Esophagus mucosa (tissue), 1 donor: Measurements from ENCODE around the gene DRC1. TPM values are rescaled to one million over a fixed set of nuclear protein-coding genes. Genes with fewer than 3 reads are reported as not detected.
"Not testable (repeated sequence)": the region's sequence is repeated elsewhere in the genome, so short reads cannot be mapped to it uniquely, and the experiment has no call there.

ENCODE experiments used
- ATAC-seq: fragments of 200-7000 bp; cut with Tn5 transposase; one replicate; pipeline ENCODE4 v1.9.1; 2020
- total RNA-seq: library from RNA; stranded (reverse); gene quantifications from one replicate; pipeline ENCODE4 v1.2.4, GENCODE V29; 2023
- donor health status: DM: yes; HTN: yes; CAD: no.

DRC1 gene
- total RNA-seq, 1 donor from 2014 or later, result not detected

GRCh38 chr2:26464390-26465265, 62.9 kb downstream of the DRC1 start:
- no peak for ATAC-seq

- ATAC-seq, result no peak
These were observed 63.7 kb downstream of the DRC1 start for GRCh38 chr2:26465266-26465925.

GRCh38 chr2:26465981-26466471, 64.3 kb downstream of the DRC1 start:
- no peak for ATAC-seq

- no peak for ATAC-seq
These were observed 65.1 kb downstream of the DRC1 start for GRCh38 chr2:26466662-26467310.

- not testable (repeated sequence) for ATAC-seq
These were observed 66.8 kb downstream of the DRC1 start for GRCh38 chr2:26468544-26468943.

GRCh38 chr2:26469092-26469710, 67.5 kb downstream of the DRC1 start:
- no peak for ATAC-seq

- no peak for ATAC-seq
These were observed 68.2 kb downstream of the DRC1 start for GRCh38 chr2:26469955-26470354.

- no peak for ATAC-seq
These were observed 69.0 kb downstream of the DRC1 start for GRCh38 chr2:26470601-26471260.

- no peak for ATAC-seq
These were observed 69.6 kb downstream of the DRC1 start for GRCh38 chr2:26471289-26471688.

- ATAC-seq, result no peak
These were observed 70.3 kb downstream of the DRC1 start for GRCh38 chr2:26471766-26472706.

- ATAC-seq, result no peak
These were observed 71.3 kb downstream of the DRC1 start for GRCh38 chr2:26472821-26473655.

- ATAC-seq, result no peak
These were observed 72.1 kb downstream of the DRC1 start for GRCh38 chr2:26473796-26474195.

- no peak for ATAC-seq
These were observed 72.6 kb downstream of the DRC1 start for GRCh38 chr2:26474261-26474785.

GRCh38 chr2:26475037-26475436, 73.3 kb downstream of the DRC1 start:
- ATAC-seq, result no peak

- ATAC-seq, result no peak
These were observed 74.2 kb downstream of the DRC1 start for GRCh38 chr2:26475832-26476501.

GRCh38 chr2:26477126-26477910, 75.6 kb downstream of the DRC1 start:
- ATAC-seq, result no peak

- ATAC-seq, result no peak
These were observed 76.2 kb downstream of the DRC1 start, which contains the start of gene OTOF for GRCh38 chr2:26477911-26478253. OTOF (minus strand) TSS chr2:26478124.

GRCh38 chr2:26478366-26478765, 76.6 kb downstream of the DRC1 start:
- no peak for ATAC-seq
